Measurements from ENCODE around the gene ITPA.

ITPA gene

GRCh38 chr20:3227936-3228749 is 18.8 kb downstream of the ITPA start:
- no peak for DNase-seq (ENCODE audit: low read depth in 2 of 2)

GRCh38 chr20:3228750-3229032 is 19.4 kb downstream of the ITPA start:
- no peak for DNase-seq (ENCODE audit: low read depth in 2 of 2)

GRCh38 chr20:3229158-3229557 is 19.9 kb downstream of the ITPA start:
- no peak for DNase-seq (ENCODE audit: low read depth in 2 of 2)

- DNase-seq (ENCODE audit: low read depth in 2 of 2) = no peak
These were observed 20.5 kb downstream of the ITPA start for GRCh38 chr20:3229798-3230197.

- no peak for DNase-seq (ENCODE audit: low read depth in 2 of 2)
These were observed 21.8 kb downstream of the ITPA start for GRCh38 chr20:3231116-3231515.

GRCh38 chr20:3231889-3232588 is 22.7 kb downstream of the ITPA start:
- no peak for DNase-seq (ENCODE audit: low read depth in 2 of 2)

GRCh38 chr20:3233131-3233990 is 24.1 kb downstream of the ITPA start:
- no peak for DNase-seq (ENCODE audit: low read depth in 2 of 2)

- no peak for DNase-seq (ENCODE audit: low read depth in 2 of 2)
These were observed 24.7 kb downstream of the ITPA start for GRCh38 chr20:3233991-3234498.

- DNase-seq (ENCODE audit: low read depth in 2 of 2) = no peak
These were observed 26.5 kb downstream of the ITPA start for GRCh38 chr20:3235666-3236324.

- no peak for DNase-seq (ENCODE audit: low read depth in 2 of 2)
These were observed 28.0 kb downstream of the ITPA start for GRCh38 chr20:3237011-3237957.

GRCh38 chr20:3237958-3238615 is 28.8 kb downstream of the ITPA start:
- DNase-seq (ENCODE audit: low read depth in 2 of 2) = no peak

- no peak for DNase-seq (ENCODE audit: low read depth in 2 of 2)
These were observed 29.3 kb downstream of the ITPA start for GRCh38 chr20:3238616-3239025.

- DNase-seq (ENCODE audit: low read depth in 2 of 2) = no peak
These were observed 29.9 kb downstream of the ITPA start, which contains the start of gene SLC4A11 for GRCh38 chr20:3239026-3239866. Gene SLC4A11 (minus strand): TSS chr20:3239190. CDS start chr20:3239137, 53 bp downstream.

- no peak for DNase-seq (ENCODE audit: low read depth in 2 of 2)
These were observed 30.8 kb downstream of the ITPA start for GRCh38 chr20:3239867-3240775.

- DNase-seq (ENCODE audit: low read depth in 2 of 2) = no peak
These were observed 31.6 kb downstream of the ITPA start for GRCh38 chr20:3240776-3241363.

GRCh38 chr20:3242172-3242692 is 32.9 kb downstream of the ITPA start:
- no peak for DNase-seq (ENCODE audit: low read depth in 2 of 2)

GRCh38 chr20:3243718-3244358 is 34.5 kb downstream of the ITPA start:
- no peak for DNase-seq (ENCODE audit: low read depth in 2 of 2)

Data from stimulated activated CD4-positive, alpha-beta T cell treated with anti-CD3 and anti-CD28 coated beads, Interleukin-1b, Interleukin-23, amount 100 ng/mL, for 1 hour (primary cell).